ENCODE results near the gene AFMID.
A peak's percentile ranks its signal among the peaks of the same experiment; 100 is the strongest.
"Not testable (repeated sequence)": the region's sequence is repeated elsewhere in the genome, so short reads cannot be mapped to it uniquely, and the experiment has no call there.

Gene AFMID

DNA sequence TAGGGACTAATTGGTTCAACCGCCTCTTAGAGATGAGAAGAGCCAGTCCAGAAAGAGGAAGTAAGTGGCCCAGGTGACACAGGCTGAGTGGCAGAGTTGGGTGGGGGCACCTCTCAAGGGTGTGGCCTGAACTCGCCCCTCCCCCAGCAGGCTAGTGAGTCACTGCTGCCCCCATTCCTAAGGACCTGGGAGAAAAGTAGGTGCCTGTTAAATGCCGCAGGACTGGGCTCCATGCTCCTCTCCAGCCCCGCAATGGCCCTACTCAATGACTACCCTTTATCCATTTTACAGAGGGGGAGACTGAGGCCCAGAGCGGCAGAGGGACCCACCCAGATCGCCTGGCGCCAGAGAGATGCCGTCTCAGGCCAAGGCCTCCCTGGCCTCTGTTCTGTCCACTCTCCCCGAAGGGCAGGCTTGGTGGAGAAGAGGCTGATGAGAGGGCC is 52.3 kb downstream of the AFMID start:
- DNase-seq: no peak

DNA sequence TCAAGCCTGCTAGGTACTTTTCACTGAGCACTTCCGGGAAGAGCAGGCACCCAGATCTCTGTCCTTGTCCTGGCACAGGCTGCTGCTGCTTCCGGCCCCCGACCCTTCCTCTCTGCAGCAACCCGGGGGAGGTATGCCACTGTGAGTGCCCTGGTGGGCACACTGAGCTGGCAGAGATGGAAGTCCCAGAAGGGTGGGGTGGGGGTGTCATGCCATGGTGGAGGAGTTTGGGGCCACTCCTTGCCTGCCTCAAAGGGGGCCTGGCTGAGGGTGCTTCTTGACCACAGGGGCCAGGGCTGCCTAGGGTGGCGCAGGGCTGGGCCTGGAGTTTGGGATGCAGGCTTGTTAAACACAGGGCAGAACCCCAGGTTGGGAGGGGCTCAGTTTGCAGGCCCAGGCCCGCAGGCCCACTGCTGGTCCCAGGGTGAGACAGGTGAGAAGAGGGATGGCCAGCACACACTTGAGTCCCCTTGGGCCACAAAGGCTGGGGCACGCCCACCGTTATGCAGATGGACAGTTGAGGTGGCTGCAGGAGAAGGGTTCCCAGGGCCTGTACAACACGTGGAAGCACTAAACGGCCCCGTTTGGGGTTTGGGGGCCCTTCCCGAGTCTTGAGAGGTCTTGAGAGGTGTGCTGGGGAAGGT is 53.0 kb downstream of the AFMID start:
- DNase-seq: no peak

DNA sequence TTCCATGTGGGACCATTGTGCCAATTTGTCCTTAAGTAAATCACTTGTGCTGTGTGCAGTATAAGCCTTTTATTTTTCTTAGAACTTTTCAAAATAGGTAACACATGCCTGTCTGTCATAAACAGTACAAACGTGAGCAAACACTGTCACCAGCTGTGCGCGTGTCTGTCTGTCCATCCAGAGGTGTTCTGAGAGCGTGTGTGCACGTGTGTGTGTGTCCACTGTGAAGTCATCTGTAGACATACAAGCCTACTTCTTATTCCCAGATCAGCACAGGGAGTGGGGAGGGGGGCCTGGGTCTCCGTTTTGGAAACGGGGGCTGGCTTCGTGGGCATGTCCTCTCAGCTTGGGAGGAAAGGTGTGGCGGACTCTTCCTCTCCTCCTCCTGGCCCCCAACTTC is 53.7 kb downstream of the AFMID start:
- no peak for DNase-seq

DNA sequence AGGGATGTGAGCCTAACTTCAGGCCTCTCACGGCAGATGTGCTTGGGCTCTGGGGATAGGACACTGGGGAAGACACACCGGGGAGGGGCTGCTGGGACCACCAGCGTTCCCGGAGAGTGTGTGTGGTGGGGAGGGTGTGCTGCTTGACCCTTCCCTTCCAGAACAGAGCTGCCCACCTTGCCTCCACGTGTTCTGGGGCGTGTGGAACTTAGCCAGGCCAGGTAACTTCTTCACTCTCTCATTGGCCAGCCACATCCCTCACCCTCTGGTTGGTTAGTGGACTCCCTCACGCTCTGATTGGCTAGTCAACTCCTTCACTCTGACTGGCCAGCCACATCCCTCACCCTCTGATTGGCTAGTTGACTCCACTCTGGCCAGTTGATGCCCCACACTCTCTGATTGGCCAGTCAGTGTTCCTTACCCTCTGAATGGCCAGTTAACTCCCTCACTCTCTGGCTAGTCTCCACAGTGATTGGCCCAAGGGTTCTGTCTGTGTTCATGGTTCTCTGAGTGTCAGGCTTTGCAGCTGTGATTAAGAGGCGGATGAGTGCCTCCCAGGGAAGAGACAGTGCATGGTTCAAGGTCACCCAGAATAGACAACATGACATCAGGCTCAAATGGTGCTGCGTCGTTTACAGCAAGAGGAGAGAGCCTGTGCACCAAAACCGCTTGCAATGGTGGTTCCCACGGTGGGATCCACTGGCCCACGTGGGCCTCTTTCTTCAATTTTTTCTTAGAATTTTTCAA is 54.3 kb downstream of the AFMID start:
- DNase-seq: no peak

DNA sequence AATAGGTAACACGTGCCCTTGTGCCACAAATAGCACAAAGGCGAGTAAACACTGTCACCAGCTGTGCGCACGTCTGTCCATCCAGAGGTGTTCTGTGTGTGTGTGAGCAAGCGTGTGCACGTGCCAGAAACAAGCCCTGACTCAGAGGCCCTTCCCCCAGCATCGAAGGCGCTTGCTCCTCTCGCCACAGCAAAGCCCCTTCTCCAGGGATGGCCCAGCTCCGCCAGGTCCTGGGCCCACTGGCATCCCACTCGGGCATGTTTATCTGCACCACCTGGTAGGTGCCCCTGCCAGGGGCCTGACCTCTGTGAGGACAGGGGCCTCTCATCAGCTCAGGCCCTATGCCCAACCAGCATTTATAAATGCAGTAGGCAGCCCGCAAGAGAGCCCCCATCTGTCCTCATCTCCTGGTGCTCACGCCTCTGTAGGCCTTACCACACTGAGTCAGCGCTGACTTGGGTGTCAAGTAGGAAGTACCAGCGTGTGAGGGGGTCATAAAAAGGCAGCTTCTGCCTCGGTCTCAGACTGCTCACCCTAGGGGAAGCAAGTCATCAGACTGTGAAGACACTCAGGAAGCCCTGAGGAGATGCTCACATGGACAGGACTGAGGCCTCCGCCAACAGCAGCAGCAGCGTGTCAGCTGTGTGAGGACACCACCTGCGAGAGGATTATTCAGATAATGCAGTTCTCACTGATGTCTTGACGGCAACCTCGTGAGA is 55.0 kb downstream of the AFMID start:
- DNase-seq: no peak

DNA sequence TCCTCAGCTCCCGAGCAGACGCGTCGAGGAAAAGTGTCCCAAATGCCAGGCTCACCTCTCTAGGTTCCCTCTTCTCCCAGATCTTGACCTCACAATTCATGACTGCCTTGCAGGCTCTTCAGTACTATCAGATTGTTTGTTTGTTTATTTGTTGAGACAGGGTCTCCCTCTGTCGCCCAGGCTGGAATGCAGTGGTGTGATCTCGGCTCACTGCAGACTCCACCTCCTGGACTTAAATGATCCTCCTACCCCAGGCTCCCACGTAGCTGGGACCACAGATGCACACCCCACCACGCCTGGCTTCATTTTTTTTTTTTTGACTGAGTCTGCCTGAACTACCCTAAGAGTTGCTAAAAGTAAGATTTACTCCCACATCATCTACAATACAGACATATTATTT is 60.1 kb downstream of the AFMID start:
- DNase-seq: no peak

DNA sequence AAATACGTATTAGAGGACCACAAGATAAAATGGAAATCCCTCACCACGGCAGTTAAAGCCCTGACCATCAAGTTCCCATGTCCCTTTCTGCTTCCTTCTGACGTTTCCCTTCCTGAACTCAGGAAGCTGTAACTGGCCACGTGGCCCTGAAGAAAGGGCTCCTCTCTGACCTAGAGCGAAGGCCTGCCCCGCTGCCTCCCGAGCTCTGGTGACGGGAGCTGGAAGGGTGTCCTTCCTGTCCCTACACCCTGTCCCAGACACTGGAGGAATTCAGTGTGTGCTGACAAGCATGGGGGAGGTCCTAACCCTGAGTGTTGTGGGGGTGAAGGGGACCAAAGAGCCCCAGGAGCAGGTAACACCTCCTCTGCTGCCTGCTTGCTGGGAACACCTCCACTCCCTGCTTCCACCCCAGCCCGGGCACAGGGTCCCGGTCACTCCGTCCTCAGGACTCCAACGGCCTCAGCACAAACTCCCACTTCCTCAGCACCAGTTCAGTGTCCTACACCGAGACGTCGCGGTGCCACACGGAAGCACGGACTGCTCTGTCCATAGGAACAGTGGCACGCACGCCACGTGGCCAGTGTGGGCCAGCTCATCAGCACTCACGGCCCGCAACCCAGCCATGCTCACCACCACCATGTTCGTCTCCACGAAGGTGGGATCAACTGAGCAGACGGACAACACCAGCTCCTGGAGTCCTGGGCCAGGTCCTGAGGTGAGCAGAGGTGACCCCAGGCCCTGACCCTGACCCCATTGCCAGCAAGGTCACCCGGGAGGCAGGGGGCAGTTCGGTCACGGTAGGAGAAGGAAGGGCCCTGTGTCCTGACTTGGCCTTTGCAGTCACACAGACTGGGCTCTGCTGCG is 61.1 kb downstream of the AFMID start:
- no peak for DNase-seq

DNA sequence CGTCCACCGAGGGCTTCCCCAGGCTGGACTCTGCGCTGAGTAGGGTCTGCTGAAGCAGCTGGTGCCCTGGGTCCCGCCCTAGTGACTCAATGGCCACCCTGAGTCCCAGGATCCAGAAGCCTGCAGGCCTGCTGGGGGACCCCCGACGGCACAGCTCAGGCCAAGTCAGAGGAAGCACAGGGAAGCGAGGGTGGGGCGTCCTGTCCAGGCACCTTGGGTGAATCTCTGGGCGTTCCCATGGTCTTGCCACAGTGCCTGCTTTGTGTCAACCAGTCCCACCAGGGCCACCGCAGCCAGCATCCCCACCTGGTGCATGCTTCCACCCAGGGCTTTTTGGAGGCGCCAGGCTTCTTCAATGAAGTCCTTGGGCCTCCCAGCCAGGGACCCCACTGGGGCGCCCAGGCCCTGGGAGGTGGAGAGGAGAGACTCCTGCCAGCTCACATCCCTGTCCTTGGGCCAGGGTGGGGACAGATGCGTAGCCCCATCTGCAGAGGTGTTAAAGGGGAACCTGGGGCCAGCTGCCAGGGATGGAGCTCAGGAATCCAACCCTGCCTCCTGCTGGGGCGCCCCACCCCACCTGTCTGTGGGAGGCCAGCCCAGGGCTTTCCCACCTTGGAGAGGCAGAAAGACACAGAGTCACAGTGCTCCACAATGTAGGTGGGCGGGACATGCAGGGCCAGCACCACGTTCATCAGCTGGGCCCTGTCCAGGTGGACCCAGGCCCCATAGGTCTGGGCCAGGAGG is 62.1 kb downstream of the AFMID start:
- DNase-seq: no peak

DNA sequence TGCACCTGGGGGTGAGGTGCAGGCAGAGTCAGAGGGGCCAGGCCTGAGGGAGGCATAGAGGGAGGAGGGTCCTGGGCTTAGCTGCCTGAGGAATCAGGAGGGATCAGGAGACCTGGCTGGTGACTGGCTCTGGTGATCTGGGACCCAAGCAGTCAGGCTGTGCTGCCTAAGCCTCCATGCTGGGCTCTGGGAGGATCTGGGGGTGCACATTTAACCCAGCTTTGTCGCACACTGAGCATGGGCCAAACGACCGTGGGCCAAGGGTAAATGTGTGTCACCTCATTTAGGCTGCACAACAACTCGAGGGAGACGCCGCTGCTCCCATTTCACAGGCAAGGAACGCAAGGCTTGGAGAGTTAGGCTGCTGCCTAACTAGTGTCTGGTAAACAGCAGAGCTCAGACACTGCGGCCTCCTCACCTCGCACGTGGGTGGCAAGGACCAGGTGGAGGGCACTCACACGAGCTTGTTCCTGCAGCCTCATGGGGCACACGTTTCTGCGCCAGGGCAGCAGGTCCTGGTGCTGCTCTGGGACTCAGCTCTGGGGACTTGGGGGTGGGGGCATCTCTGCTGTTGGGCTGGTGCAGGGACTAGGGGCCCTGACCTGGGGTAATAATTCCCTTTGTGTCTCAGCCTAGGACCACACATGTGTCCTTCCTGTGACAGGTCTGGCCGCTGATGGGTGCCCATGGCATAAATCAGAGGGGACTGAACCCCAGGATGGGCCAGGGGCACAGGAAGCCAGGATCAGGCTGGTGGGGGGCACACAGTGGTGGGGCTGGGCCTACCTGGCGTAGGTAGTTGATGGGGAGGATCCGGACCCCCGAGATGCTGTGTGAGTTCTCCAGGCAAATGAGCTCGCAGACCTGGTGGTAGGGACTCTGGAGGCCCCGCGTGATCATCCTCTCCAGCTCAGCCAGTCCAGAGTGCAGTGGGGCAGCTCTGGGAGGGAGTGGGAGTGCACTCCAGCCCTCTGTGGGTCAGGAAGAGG is 63.0 kb downstream of the AFMID start:
- no peak for DNase-seq

DNA sequence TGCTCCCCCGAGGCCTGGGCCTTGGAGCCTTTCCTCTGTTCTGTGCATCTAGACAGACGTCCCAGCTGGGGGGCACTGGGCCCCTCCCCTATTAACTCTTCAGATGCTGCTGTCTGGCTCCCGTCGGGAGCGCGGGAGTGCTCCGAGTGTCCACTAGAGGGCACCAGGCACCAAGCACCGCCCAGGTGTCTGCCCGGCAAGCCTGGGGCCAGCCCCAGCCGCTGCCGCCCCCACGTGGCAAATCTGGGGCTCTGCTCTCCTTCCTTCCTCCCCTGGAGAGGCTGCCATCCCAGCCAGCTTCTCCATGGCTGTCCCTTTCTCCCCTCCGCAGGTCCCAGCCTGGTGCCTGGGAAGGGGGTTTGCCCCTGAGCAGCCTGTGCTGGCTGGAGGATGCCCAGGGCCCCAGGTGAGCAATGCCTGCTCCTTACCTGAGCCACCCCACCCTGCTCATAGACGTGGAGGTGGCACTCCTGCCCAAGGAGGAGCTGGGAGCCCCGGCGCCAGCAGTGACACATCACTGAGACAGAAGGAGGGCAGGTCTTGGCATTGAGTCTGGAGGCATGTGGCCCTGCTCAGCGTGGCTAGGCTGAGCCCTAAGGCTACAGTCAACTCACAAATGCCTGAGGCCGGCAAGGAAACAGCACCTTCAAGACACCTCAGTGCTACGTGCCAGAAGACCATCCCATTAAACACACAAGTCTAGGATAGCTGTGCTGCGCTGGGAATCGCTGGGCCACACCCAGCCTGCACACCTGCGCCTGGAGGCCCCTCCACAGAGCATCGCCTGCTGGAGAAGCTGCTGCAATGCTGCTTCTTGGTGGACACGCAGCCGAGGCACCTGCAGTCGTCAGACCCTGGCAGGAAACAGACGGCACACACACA is 64.0 kb downstream of the AFMID start:
- peak; percentile 93 for DNase-seq

DNA sequence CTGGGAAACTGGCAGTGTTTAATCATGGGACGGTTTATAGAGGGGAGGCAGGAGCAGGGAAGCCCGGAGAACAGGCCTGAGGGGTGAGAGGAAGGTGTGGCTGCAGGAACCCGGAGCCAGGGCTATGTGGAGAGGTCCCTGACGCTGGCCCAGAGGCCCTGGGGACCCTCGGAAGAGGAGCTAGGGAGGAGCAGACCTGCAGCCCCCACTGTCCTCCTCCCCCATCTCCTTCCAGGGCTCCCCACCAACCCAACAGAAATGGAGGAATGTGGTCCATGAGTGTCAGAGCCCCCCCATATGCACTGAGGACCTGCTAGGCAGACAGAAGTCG is 64.6 kb downstream of the AFMID start:
- no peak for DNase-seq

DNA sequence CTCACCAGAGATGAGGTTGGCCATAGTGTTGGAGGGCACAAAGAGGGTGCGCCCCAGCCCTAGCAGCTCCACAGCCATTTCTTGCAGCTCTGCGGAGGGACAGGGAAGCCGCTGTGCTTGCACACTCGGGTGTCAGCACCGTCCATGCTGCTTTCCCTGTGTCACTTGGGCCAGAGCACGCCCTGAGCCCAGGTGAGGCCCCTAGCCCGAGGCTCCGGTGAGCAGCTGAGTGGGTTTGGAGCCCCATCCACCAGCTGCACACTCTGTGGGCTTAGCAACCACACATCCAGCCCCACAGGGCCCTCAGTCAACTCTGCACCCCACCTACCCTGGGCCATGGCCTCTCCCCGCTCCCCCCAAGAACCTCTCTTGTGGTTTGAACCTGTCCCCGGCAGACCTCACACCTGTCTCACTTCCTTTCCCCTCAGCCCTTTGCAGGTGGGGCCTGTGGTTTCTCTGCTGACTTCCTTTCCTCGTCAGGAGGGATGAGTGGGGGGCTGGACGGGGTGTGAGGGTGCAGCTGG is 65.0 kb downstream of the AFMID start:
- peak; percentile 76 for DNase-seq

DNA sequence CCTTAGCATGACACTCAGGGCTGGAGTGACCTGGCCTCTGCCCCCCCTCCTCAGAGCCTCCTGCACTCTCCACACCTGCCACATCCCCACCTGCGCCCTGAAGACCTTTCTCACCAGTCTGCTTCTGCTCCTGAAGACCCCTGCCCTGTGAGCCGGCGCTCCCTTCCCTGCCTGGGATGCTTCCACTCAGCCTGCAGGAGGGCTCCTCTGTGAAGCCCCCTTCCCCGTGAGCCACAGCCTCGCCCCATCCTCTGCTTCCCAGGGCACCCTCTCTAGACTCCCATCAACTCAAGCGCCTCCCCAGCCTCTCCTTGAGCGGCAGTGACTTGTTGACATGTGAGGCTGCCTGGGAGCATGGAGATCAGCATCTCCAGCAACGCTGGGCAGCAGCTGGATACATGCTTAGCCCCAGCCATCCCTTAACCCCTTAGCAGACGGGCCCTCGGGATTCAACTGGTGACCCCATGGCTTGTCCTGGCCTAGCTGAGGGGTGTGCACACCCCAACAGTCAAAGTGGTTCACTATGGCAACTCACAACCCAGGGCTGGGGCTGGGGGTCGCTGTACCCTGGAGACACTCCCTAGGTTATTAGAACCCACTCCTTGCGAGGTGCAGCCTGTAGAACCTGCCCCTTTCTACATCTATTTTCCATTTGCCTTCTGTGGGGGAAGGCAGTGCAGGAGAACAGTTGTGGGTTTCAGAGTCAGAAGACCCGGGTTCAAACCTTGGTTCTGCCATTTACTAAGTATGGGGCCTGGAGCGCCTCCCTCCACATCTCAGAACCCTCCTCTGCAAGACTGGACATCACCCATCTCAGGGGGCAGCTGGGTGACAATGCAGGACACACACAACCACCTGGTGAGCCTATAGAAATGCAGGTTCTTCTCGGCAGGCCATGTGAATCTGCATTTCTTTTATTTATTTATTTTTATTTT is 65.8 kb downstream of the AFMID start:
- no peak for DNase-seq

DNA sequence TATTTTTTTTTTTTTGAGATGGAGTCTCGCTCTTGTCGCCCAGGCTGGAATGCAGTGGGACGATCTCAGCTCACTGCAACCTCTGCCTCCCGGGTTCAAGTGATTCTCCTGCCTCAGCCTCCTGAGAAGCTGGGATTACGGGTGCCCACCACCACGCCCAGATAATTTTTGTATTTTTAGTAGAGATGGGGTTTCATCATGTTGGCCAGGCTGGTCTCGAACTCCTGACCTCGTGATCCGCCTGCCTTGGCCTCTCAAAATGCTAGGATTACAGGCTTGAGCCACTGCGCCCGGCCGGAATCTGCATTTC is 66.4 kb downstream of the AFMID start:
- DNase-seq: not testable (repeated sequence)

DNA sequence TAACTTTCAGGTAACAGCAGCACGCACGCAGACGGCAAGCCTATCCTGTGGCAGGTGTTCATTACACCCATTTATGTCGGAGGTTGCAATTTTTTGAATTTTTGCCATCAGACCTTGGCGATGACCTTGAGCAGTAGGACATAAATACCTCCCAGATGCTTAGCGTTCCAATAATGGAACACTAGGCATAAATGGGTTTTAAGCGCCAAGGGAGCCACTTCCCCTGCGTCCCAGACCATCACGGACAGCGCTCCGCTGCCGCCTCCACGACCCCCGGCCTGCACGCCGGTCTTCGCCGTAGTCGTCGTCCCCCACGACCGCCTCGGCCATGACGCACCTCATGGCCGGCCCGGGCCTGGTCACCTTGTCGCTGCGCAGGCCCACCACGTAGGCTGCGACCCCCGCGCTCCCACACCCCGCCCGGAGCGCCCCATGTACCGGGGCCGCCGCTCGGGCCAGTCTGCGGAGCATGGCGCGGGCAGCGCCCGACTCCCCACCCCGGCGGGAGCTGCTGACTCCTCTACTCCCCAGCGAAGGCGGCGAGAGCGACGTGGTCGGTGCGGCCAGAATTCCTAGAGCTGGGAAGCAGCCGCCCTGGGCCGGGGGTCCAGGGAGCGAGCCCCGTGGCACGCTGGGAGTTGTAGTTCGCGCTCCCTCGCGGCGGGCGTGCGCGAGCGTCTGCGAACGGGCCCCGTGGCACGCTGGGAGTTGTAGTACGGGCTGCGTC is 66.9 kb downstream of the AFMID start:
- peak; percentile 92 for DNase-seq

DNA sequence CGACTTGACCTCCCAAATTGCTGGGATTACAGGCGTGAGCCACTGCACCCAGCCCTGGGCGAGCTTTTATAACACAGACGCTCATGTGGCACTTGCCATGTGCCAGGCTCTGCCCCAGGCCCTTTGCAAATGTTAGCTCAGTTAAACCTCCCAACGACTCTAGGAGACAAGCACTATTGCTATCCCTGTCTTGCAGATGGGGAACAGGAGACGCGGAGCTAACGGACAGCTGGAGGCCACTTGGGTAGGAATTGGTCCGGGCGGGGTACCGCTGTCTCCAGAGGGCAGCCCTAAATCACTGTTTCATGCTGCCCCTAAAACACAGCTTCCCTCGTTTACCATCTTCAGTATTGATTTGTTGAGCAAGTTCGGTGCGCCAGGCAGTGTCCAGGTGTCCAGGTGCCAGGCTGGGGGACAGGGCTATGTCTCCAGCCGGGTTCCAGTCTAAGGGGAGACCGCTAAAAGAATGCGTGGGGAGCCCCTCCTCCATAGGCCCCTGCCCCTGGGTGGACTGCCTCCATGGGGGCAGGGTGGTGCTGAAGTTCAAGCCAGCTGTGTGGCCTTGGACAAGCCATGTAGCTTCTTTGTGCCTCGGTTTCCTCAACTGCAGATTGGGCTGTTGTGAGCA is 68.0 kb downstream of the AFMID start:
- DNase-seq: no peak

DNA sequence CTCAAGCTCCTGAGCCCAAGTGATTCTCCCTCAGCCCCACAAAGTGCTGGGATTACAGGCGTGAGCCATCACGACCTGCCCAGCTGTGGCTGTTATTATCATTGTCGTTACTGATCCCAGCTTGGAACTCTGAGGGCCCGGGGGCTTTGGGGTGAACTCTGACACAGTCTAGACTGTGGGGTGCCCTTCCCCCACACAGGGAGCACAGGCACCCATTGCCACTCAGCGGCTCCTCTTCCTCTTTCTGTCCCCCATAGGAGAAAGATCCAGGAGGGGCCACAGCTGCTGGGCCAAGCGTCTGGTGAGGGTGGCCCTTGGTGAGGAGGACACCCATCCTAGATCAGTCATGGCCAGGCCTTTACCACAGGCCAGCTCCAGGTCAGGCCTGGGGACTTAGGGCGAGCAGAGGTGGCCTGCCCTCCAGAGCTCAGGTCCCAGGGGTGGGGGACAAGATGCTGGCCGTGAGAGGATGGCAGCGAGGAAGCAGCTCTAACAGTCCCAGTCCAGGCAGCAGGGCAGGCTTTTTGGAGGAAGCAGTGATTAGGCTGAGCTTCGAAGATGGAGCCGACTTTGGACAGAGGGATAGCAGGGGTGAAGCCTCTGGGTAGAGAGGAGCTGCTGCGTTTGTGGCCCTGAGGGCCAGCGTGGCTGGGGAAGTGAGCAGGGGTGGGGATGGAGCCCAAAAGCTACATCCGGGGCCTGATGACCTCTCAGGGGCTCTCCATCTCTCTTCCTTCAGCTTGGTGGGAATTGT is 69.0 kb downstream of the AFMID start:
- DNase-seq: no peak

All from activated CD8-positive, alpha-beta memory T cell treated with anti-CD3 and anti-CD28 coated beads for 24 hours (primary cell).